ENCODE measurements around the gene USH2A.
A peak's percentile ranks its signal among the peaks of the same experiment; 100 is the strongest.

DNA sequence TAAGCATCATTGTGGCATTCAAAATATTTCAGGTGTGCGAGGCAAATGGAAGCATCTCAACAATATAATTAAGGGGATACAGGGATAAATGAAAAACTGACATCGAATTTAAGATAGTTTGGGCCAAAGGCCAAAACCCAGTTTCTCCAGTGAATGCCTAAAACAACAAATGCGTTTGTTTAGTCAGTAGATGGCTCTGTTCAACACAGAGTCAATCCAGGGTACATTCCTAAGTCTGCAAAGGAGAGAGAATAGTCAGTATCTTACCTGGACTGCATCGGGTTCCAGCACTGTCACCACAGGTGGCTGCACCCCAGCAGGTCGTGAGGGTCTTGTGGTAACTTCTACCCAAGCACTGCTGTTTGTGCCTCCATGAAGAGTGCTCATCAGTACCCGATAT, 535.1 kb downstream of the USH2A start:
- TF ChIP-seq, protein P1, sequence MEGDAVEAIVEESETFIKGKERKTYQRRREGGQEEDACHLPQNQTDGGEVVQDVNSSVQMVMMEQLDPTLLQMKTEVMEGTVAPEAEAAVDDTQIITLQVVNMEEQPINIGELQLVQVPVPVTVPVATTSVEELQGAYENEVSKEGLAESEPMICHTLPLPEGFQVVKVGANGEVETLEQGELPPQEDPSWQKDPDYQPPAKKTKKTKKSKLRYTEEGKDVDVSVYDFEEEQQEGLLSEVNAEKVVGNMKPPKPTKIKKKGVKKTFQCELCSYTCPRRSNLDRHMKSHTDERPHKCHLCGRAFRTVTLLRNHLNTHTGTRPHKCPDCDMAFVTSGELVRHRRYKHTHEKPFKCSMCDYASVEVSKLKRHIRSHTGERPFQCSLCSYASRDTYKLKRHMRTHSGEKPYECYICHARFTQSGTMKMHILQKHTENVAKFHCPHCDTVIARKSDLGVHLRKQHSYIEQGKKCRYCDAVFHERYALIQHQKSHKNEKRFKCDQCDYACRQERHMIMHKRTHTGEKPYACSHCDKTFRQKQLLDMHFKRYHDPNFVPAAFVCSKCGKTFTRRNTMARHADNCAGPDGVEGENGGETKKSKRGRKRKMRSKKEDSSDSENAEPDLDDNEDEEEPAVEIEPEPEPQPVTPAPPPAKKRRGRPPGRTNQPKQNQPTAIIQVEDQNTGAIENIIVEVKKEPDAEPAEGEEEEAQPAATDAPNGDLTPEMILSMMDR (IDR thresholded peaks at IDR 0.05) = 0 out of 2 replicates have a peak, but pooled peaks have one; percentile 6
- TF ChIP-seq, protein P2, sequence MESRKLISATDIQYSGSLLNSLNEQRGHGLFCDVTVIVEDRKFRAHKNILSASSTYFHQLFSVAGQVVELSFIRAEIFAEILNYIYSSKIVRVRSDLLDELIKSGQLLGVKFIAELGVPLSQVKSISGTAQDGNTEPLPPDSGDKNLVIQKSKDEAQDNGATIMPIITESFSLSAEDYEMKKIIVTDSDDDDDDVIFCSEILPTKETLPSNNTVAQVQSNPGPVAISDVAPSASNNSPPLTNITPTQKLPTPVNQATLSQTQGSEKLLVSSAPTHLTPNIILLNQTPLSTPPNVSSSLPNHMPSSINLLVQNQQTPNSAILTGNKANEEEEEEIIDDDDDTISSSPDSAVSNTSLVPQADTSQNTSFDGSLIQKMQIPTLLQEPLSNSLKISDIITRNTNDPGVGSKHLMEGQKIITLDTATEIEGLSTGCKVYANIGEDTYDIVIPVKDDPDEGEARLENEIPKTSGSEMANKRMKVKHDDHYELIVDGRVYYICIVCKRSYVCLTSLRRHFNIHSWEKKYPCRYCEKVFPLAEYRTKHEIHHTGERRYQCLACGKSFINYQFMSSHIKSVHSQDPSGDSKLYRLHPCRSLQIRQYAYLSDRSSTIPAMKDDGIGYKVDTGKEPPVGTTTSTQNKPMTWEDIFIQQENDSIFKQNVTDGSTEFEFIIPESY (IDR thresholded peaks at IDR 0.05; ENCODE audit: borderline replicate concordance, low read depth) = no peak
- TF ChIP-seq EP300 (IDR thresholded peaks at IDR 0.05; ENCODE audit: borderline replicate concordance in 1 of 2, low read depth in 1 of 2, low read length in 1 of 2) (no peak), POLR2AphosphoS5 (IDR thresholded peaks at IDR 0.05; ENCODE audit: low read depth, low read length) (no peak), RCOR1 (IDR thresholded peaks at IDR 0.05; ENCODE audit: low read length) (no peak), YY1 (IDR thresholded peaks at IDR 0.05; ENCODE audit: low read depth) (no peak), MEF2A (IDR thresholded peaks at IDR 0.05; ENCODE audit: borderline replicate concordance, low read depth) (no peak)
- TF ChIP-seq, protein P3, sequence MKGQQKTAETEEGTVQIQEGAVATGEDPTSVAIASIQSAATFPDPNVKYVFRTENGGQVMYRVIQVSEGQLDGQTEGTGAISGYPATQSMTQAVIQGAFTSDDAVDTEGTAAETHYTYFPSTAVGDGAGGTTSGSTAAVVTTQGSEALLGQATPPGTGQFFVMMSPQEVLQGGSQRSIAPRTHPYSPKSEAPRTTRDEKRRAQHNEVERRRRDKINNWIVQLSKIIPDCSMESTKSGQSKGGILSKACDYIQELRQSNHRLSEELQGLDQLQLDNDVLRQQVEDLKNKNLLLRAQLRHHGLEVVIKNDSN (IDR thresholded peaks at IDR 0.05; ENCODE audit: borderline replicate concordance, low read depth) = no peak
- TF ChIP-seq, protein P4, sequence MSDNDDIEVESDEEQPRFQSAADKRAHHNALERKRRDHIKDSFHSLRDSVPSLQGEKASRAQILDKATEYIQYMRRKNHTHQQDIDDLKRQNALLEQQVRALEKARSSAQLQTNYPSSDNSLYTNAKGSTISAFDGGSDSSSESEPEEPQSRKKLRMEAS (IDR thresholded peaks at IDR 0.05; ENCODE audit: low read depth) = no peak
- TF ChIP-seq, protein P5, sequence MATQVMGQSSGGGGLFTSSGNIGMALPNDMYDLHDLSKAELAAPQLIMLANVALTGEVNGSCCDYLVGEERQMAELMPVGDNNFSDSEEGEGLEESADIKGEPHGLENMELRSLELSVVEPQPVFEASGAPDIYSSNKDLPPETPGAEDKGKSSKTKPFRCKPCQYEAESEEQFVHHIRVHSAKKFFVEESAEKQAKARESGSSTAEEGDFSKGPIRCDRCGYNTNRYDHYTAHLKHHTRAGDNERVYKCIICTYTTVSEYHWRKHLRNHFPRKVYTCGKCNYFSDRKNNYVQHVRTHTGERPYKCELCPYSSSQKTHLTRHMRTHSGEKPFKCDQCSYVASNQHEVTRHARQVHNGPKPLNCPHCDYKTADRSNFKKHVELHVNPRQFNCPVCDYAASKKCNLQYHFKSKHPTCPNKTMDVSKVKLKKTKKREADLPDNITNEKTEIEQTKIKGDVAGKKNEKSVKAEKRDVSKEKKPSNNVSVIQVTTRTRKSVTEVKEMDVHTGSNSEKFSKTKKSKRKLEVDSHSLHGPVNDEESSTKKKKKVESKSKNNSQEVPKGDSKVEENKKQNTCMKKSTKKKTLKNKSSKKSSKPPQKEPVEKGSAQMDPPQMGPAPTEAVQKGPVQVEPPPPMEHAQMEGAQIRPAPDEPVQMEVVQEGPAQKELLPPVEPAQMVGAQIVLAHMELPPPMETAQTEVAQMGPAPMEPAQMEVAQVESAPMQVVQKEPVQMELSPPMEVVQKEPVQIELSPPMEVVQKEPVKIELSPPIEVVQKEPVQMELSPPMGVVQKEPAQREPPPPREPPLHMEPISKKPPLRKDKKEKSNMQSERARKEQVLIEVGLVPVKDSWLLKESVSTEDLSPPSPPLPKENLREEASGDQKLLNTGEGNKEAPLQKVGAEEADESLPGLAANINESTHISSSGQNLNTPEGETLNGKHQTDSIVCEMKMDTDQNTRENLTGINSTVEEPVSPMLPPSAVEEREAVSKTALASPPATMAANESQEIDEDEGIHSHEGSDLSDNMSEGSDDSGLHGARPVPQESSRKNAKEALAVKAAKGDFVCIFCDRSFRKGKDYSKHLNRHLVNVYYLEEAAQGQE (IDR thresholded peaks at IDR 0.05; ENCODE audit: low read depth, low read length) = no peak
